Measurements from ENCODE around the gene RPL32.
A peak's percentile ranks its signal among the peaks of the same experiment; 100 is the strongest.

RPL32 gene

DNA sequence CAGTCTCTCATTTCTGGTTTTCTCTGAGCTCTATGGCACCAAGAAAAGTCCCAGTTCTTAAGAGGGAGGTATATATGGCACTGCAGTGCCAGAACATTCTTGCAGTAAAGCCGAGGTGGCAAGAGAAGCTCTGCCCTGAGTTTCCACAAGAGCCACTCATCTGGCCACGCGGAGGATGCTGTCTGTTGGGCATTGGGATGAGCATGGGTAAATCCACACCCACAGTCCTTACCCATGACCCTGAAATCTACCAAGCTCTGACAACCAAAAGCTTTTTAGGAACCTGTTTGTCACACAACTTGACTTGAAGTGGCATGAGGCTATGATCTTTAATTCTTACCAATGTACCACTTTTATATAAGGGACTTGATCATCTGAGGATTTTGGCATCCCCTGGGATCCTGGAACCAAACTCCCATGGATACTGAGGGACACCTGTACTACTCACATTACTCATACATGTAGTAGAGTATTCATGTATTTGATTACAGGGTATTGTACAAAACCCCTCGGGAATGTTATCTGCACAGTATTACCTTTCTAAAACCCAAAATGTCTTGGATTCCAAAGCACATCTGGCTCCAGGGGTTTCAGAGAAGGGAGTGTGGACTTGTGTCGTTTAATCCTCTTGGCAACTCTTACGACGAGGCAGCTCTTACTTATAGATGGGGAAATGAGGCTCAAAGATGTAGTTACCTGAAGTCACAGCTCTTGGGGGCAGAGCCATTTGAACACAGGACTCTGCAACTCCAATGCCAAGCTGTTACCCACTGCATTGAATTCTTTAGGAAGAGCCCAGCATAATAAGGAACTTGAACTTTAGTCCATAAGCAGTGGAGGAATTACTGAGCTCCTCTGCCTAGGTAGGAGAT, 8.8 kb downstream of the RPL32 start:
- no peak for ATAC-seq

DNA sequence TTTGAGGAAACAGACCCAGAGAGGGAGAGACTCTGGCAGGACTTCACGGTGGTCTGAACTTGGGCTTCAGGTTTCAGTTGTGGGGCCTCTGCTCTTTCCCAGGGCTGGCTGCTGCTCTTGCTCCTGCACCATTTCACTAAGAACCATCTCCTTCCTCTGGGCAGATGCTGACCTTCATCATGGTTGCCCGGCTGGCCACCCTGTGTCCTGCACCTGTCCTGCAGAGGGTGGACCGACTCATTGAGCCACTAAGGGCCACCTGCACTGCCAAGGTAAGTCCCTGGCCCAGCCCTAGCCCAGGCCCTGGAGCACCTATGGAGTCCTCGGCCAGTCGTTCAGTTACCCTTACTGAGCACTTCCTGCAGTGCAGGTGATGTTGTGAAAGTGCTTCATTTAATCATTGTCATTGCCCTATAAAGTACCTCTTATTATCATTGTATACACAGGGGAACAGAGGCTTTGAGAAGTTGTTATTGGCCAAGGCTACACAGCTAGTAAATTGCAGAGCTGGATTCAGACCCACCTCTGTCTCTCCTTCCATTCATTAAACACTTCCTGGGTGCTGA, 10.0 kb downstream of the RPL32 start:
- ATAC-seq = no peak

DNA sequence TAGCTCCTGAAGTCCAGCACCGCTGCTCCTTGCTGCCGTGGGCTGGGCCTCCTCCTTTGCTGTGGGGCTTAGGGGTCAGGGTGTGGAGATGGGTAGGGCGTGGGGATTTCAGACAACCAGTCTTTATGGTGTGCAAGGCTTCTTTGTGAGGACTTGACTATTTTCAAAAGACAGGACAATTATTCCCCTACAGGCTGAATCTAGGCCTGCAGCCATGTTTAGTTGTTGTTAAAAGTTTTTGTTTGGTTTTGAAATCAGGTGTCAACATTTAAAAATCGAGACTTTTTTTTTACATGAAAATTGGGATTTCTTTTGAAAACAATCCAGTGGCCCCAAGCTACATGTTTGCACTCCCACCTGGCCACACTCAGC, 10.6 kb downstream of the RPL32 start:
- no peak for ATAC-seq

DNA sequence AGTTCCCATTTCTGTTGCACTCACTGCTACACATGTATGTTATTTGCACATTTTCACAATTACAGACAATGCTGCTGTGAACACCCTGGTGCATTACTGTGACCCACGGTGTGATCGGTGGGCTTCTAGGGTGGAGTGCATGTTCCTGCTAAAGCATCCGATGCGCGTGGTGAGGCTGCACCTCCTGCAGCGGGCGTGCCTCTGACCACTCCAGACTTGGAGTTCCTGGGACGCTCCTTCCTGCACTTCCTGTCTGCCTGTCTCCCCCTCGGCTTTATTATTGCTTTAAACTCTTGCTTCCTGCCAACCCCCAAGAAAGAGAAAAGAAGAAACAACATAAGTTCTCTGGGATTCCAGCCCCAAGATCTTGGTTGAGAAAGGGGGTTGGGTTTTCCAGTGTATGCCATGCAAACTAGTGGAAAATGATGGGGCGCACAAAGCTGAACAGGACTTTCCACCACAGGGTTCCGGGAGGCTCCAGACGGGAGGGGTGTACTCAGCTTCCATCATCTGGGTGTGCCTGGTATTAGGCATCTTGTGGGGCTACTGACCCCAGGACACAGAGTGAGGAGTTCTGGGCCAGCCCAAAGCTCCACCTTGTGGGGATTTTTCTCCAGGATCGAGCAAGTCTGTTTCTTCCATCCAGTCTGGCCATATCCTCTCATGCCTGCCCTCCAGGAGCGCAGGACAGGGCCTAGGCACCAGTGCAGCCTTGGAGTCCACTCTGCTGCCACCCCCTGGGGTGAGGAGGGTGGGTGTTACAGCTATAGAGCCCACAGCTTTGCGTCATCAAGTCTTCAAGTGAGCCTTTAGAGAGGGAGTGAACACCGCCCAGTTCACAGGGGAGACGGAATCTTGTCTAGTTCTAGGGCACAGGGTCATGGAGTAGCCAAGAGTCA, 11.2 kb downstream of the RPL32 start:
- ATAC-seq = no peak

DNA sequence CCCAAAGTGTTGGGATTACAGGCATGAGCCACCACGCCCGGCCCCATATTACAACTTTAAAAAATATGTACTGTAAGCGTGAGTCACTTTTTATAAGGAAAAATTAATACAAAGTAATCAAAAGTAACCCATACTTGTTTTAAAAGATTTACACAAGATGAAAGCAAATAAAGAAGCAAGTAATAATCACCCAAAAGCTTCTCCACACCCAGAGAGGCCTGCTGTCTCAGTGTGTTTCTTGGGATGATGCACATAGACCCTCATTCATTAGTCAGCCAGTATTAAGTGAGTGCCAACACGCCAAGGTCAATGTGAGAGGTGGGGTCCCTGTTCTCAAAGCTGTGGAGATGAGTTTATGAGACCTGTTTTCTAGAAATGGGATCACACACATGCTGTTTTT, 12.0 kb downstream of the RPL32 start:
- no peak for ATAC-seq

DNA sequence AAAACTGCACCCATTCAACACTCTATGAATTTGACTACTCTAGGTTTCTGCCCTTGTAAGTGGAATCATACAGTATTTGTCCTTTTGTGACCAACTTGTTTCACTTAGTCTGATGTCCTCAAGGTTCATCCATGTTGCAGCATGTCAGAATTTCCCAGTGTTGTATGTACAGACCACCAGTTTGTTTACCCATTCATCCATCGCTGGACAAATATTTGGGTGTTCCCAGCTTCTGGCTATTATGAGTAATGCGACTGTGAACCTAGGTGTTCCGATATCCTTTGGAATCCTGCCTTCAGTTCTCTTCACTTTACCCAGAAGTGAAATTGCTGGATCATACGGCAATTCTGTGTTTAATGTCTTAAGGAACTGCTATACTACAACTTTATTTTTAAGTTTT, 12.6 kb downstream of the RPL32 start:
- ATAC-seq = no peak

DNA sequence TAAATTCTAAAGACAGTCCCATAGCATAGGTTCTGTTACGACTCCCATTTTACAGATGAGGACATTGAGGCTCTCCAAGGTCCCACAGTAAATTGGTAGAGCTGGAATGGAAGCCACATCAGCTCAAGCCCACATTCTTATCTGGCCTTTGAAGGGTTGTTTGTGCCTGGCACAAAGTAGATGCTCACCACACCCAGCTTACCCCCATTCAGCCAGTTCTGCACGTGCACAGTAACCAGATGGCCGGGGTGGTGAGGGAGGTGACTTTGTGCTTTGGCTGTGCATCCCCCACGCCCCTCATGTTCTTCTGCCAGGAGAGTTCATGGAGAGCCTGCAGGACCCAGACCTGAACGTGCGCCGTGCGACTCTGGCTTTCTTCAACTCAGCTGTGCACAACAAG, 16.2 kb downstream of the RPL32 start:
- no peak for ATAC-seq

DNA sequence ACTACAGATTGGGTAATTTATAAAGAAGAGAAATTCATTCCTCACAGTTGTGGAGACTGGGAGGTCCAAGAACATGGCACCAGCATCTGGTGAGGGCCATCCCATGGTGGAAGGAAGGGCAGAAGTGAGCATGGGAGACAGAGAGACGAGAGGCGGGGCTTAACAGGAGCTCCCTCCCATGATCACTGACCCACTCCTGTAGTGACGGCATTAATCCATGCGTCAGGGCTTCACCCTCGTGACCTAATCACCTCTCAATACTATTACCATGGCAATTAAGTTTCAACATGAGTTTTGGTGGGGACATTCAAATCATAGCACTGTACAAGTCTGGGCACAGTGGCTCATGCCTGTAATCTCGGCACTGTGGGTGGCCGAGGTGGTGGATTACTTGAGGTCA, 17.1 kb downstream of the RPL32 start:
- no peak for ATAC-seq

DNA sequence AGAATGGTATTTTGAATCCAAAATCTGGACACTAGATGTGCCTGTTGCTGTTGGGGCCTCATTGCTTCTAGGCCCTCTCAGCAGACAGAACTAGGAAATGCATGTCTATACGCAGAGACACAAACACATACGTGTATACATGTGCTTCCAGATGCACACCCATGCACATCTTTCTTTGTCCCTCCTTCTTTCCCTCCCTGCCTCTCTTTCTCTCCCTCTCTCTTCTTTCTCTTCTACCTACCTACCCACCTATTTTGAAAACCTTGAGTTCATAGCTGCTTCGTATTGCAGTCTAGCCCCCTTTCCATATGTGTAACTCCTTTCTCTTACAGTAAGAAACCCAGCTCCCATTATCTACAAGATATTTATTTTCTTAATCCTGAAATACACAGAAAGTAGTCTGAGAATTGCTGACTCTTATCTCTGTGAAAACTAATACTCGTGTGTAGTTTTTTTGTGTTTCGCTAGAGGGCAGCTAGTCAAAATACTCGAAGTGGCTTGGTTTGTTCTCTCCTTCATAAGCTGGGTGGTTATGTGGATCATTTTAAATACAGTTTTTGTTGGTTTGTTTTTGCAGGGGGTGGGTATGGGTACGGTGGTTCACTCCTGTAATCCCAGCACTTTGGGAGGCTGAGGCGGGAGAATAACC, 18.5 kb downstream of the RPL32 start:
- no peak for ATAC-seq

DNA sequence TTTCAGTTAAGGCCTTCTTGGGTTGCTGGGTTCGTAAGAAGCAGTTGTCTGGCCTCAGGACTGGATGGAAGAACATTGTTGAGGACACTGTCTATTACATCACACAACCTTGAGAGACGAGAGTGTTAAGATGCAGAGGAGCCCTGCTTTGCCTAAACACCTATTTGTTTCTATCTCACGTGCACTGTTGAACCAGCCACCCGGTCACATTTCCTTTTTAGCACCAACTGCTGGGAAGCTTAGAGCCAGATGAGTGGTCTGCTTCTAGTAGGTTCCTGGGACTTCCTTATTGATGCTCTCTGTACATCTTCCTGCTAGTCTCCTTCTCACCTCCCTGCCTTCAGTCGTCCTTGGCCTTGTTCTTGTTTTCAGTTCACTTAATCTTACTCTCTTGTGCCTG, 22.6 kb downstream of the RPL32 start:
- ATAC-seq = no peak

DNA sequence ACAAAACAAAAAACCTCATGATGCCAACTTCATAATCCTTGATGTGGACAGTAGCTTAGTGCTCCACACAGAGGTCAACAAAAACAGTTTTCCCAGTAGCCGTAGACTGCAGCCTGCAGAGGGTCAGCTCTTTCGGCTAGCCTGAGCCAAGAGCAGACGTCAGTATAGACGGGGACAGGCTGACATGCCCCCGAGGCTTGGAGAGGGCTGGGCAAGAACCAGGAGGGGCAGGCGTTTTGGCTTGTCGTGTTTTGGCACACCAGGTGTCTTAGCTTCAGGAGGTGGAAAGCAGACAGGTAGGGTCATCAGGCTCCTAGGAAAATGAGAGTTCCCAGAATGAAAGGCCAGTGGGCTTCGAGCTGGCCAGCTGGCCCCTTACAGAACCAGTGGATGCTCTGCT, 23.1 kb downstream of the RPL32 start:
- ATAC-seq = no peak

DNA sequence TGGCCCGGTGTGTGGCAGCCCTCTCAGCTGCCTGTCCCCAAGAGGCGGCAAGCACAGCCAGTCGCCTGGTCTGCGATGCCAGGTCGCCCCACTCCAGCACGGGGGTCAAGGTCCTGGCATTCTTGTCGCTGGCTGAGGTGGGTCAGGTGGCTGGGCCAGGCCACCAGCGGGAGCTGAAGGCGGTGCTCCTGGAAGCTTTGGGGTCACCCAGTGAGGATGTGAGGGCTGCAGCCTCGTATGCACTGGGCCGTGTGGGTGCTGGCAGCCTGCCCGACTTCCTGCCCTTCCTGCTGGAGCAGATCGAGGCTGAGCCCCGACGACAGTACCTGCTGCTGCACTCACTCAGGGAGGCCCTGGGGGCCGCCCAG, 24.0 kb downstream of the RPL32 start:
- ATAC-seq = no peak

DNA sequence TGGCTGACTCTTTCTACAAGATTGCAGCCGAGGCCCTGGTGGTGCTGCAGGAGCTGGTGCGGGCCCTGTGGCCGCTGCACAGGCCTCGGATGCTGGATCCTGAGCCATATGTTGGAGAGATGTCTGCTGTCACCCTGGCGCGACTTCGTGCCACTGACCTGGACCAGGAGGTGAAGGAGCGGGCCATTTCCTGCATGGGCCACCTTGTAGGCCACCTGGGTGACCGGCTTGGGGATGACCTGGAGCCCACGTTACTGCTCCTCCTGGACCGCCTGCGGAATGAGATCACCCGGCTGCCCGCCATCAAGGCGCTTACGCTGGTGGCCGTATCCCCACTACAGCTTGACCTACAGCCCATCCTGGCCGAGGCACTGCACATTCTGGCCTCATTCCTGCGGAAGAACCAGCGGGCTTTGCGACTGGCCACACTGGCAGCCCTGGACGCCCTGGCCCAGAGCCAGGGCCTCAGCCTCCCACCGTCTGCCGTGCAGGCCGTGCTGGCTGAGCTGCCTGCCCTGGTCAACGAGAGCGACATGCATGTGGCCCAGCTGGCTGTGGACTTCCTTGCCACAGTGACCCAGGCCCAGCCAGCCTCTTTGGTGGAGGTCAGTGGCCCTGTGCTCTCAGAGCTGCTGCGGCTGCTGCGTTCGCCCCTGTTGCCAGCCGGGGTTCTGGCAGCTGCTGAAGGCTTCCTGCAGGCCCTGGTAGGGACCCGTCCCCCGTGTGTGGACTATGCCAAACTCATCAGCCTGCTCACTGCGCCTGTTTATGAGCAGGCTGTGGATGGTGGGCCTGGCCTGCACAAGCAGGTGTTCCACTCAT, 24.6 kb downstream of the RPL32 start:
- ATAC-seq = no peak

DNA sequence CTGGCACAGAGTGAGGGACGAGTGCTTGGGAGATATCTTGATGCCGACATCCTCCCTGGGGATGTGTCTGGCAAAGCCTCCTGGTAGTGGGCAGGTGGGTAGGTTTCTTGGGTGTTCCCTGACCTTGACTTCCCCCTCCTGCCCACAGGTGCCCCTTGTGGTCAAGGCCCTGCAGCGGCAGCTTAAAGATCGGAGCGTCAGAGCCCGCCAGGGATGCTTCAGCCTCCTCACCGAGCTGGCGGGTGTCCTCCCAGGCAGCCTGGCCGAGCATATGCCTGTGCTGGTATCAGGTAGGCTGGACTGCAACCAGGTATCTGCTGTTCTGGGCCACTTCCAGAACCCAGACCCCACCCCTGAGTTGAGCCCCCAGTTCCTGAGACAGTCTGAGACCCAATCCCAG, 25.6 kb downstream of the RPL32 start:
- no peak for ATAC-seq

DNA sequence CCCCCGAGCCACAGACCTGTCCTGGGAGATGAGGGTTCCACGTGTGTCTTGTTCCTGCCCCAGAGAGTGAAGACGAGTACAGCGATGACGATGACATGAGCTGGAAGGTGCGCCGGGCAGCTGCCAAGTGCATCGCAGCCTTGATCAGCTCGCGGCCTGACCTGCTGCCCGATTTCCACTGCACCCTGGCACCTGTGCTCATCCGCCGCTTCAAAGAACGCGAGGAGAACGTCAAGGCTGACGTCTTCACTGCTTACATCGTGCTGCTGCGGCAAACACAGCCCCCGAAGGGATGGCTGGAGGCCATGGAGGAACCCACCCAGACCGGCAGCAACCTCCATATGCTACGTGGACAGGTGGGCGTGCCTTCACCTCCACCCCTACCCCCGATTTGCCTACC, 26.3 kb downstream of the RPL32 start:
- no peak for ATAC-seq

DNA sequence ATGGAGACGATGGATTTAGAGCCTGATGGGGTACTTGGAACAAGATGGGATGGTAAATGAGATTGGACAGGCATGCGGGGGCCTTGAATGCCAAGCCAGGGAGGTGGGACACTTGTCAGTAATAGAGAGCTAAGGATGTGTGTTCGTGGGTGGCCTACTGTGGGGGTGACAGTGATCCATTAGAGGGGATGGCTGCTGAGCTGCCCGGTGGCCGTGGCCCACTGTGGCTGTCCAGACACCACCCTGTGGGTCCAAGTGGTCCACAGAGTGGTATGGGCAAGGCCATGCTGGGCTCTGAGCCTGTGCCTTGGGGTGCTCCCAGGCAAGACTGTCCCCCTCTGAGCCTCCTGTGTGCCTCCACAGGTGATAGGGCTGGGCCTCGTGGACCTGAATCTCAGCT, 27.4 kb downstream of the RPL32 start:
- no peak for ATAC-seq

DNA sequence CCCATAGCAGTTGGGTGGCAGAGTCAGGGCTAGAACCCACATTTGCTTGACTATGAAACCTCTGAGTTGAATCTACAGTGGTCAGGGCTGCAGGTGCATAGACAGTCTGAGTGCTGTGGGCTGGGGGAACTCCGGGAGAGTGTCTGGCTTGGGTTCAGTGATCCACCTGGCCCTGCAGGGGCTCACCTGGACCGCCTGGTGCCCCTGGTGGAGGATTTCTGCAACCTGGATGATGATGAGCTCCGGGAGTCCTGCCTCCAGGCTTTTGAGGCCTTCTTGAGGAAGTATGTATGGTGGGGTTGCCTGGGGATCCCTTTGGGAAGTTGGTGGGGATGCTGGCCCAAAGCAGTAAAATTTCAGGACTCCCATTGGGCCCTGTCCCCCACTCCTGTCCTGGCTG, 28.6 kb downstream of the RPL32 start:
- no peak for ATAC-seq

DNA sequence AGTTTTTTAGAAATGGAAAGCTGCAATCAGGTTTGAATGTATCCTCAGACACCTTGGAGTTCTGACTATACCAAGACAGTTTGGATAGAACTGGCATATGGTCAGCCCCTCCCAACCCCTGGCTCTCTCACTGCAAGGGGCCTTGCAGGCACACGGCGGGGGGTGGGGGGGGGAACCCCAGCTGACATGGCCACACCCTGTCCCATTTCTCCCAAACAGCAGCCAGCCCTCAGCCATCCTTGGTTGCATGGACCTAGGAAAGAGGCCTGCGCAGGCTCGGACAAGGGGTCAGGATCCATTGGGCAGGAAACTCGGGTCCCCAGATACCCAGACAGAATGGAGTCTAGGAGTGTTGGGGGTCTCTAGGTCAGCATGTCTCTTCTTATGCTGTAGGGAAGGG, 30.4 kb downstream of the RPL32 start:
- no peak for ATAC-seq

DNA sequence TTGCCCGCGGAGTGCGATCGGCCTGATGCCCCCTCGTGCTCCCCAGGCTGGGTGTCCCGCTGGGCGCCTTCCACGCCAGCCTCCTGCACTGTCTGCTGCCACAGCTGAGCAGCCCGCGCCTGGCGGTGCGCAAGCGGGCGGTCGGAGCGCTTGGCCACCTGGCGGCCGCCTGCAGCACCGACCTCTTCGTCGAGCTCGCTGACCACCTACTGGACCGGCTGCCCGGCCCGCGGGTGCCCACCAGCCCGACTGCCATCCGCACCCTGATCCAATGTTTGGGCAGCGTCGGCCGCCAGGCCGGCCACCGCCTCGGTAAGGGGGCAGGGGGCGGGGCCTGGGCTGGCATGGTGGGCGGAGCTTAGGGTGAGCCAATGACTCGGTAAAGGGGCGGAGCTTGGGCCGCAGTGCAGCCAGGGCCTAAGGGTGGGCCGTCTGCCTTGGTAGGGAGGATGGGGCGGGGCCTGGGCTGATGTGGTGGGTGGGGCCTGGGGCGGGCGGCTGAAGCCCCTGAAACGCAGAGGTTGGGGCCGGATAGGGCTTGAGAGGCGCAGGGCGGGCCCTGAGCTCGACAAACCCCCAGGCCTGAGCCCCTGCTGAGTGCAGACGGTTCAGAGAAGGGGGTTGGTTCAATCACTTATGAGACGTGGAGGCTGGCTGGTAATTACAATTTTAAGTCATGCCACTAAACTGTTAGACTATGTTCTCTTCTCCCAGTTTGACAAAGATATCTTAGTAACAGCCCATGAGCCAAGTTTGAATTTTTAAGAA, 31.2 kb downstream of the RPL32 start:
- ATAC-seq = peak; percentile 98

DNA sequence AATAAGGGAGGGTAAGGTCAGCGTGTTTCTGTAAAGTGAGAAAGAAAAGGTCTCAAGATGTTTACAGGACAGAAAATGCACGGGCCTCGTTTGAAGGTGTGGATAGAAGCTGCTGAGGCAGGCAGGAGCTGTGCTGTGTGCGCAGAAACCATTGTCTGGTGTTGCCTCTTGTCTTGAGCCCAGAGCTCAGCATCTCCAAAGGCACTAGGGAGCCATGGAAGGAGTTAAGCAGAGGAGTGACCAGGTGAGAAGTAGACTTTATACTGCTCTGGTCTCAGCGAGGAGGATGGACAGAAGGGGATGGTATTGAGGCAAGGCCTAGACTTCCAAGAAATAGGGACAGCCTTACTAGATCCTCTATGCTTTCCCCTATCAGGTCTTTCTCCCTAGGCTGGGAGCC, 31.9 kb downstream of the RPL32 start:
- ATAC-seq = no peak

DNA sequence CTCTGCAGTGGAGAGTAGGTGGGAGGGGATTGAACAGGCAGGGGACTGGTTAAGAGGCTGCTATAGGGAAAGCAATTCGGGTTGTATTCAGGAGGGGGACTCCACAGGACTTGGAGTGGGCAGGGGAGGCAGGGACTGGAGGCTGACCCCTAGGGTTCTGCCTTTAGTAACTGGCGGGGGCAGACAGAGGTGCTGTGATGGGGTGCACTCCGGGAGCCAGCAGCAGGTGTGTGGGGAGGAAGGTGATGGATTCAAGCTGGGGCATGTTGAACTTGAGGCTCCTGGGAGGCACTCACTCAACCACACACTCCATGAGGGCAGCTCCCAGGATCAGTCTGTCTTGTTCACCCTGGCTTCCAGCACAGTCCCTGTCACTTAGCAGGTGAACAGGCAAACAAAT, 32.4 kb downstream of the RPL32 start:
- no peak for ATAC-seq

DNA sequence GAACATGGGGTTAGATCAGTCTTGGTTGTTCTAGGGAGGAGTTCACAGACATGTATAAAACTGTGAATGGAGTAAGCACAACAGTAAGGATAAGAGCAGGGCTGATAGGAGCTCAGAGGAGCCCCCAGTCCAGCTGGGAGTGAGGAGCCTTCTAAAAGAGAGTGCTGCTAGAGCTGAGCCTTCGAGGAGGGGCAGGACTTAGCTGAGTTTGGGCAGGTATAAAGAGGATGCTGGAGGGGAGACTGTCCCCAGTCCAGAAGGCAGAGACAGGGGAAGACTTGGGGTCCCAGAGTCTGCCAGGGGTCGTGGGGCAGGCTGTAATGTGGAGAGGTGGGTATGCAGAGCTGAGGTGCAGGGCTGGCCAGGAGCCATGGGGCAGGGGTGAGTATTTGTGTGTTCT, 32.8 kb downstream of the RPL32 start:
- no peak for ATAC-seq
